Central memory CD4-positive, alpha-beta T cell (primary cell): ENCODE data around the gene AIF1.
A peak's percentile ranks its signal among the peaks of the same experiment; 100 is the strongest.

Source experiments
- DNase-seq: peaks from one replicate; pipeline ENCODE4 v3.0.0; 2022

Gene AIF1

DNA sequence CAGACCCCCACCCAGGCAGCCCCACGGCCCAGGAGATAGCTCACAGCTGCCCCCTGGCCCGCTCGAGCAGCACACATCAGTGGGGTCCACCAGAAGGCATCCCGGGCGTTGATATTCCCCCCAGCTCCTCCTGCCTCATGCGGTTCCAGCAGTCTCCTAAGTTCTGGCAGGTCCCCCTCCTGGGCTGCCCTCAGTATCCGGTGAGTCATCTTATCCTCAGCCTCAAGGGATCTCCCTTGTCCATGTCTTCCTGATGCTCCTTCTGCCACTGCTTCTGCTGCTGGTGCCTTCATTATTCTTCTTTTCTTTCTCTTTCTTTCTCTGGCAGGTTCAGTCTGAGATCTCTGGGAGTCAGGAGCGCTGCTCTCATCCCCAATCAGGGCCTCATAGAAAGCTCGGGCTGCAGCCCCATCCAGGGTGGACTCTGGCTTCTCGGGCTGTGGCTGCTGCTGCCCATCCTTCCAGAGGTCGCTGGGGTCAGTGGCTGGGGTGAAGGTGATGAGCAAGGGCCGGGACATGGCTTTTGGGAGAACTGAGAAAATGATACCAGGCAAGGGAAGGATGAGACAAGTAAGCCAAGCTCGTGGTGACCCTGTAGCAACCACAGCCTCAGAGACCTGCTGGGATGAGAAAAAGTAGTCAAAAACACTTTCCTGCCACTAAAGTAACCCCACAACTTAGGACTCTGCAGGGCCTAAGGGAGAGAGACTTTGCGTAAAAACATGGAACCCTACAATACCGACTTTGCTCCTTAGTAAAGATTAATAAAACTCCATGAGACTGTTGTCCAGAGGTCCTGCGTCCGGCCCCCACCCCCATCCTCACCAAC is 49.1 kb downstream of the AIF1 start:
- no peak for DNase-seq

DNA sequence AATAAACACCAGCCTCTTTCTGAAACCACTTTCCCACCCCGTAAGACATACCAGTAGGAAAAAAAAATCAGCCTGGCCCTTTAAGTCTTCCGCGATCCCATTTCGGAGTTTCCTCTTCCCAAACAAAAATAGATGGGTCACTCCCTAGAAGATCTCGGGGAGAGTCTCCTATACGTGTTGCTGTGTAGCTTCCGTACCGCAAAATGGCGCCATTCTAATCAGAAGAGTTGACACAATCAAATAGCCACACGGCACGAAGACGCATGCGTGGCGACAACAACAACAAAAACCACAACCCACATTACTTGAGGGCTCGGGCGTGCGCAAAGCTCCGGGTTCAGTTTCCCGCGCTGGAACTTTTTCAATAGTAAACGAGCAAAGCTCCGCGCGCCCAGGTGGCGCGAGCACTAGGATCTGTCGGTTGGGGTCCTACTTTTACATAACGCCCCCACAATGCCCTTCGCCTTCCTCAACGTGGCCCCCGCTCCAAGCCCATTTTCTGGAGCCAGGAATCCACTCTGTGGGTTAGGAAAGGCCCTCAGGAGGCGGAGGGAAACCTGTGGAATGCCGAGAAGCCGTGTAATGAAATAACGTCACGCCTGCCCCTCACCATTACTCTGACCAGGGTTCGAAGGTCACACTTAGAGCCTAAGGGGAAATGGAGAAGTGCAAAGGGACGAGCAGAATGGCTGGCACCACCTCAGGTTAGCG is 49.9 kb downstream of the AIF1 start, which contains the start of gene GPANK1:
Gene GPANK1, minus strand, starts transcription at position 208 of the 711 bp plus-strand sequence. CDS start 519 bp downstream, outside the sequence.
- peak; percentile 90 for DNase-seq

DNA sequence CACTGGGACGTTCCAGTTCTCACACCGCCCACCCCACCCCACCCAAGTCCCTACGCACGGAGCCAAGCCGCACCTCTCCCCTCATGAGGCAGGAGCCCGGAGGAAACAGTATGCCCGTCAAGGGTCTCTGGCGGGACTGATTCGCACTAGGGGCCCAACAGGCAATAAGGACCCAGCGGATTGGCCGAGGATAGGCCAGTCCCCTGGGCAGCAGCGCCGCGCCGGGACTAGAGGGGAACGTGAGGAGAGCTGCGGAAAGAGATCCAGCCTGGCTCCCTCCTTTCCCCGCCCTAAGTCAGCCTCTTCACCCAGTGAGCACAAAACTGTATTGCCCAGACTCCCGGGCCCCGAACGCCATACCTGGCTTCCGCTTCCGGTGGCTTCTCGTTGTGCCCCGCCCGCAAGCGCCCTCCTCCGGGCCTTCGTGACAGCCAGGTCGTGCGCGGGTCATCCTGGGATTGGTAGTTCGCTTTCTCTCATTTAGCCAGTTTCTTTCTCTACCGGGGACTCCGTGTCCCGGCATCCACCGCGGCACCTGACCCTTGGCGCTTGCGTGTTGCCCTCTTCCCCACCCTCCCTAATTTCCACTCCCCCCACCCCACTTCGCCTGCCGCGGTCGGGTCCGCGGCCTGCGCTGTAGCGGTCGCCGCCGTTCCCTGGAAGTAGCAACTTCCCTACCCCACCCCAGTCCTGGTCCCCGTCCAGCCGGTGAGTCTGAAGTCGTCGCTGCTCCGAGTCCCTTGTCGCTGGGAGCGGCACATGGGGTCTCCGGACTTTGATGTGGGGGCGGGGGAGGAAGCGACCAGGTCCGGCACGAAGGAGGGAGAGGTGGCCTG is 50.7 kb downstream of the AIF1 start, which contains the start of gene CSNK2B:
Gene CSNK2B, plus strand, starts transcription at position 580 of the 836 bp plus-strand sequence. CDS start 752 bp downstream, outside the sequence.
- peak; percentile 98 for DNase-seq

DNA sequence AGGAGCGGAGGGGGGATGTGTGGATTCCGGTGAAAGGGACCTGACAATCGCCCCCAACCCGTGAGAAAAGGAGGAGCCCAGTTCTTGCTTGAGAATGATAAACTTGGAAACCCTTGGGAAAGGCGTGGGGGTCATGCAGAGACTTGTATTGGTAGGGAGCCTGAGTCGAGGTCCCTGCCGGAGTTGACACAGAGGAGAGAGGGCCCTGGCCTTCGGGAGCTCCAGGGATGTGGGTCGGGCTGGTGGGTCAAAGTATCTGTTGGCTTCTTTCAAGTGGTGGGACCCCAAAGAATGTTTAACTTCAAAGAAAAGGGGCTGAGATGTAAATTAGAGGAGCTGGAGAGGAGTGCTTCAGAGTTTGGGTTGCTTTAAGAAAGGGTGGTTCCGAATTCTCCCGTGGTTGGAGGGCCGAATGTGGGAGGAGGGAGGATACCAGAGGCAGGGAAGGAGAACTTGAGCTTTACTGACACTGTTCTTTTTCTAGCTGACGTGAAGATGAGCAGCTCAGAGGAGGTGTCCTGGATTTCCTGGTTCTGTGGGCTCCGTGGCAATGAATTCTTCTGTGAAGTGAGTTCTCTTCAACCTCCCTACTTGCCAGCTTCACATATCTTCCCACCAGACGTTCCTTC is 51.4 kb downstream of the AIF1 start:
- no peak for DNase-seq
